Bone marrow (tissue), 2 donors: ENCODE data around the gene GPI.
"Not testable (repeated sequence)": the region's sequence is repeated elsewhere in the genome, so short reads cannot be mapped to it uniquely, and the experiment has no call there.

ENCODE experiments used
- DNase-seq, 2 donors: peaks; one replicate each; lab custom pipeline; 2025; lab: John Stamatoyannopoulos, UW

GPI gene

DNA sequence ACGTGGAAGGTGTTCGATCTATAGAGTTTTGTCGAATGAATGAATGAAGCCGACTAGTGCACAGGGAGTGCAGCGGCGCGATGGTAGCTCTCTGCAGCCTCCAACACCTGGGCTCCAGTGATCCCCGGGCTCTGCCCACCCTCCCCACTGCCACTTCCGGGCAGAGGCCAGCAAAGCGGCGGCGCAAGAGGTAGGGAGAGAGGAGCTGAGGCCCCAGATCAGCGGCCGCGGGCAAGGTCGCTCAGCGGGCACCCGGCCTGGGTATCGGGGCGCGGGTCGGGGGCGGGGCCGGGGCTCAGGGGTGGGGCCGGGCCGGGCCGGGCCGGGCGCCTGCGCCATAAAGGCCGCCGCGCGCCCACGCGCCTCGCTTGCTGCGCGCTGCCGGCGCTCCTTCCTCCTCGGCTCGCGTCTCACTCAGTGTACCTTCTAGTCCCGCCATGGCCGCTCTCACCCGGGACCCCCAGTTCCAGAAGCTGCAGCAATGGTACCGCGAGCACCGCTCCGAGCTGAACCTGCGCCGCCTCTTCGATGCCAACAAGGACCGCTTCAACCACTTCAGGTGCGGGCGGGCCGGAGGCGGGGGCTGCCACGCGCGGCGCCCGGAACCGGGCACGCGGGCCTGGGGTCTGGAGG, at the start of gene GPI:
TSS of gene GPI (plus strand) at position 367 of the 633 bp plus-strand sequence. CDS start at position 438, 71 bp downstream.
- DNase-seq: peak; percentile 36 to 55

DNA sequence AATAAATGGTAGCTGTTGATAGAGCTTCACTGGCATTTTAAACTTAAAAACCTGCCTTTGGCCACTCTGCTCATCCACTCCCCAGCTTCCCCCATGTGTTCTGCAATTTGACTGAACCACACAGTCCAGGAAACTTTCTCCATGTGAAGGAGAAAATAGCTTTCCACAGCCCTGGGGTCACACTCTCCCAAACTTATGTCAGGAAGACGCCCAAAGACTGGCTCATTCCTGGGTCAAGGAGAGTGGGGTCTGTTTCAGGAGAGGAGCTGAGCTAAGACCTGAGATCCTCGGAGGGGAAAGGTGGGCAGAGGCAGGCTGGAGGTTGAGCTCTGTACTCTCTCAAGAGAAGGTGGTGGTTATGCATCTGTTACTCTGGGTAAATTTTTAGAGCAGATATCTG, 48.7 kb upstream of the GPI start:
- no peak for DNase-seq

DNA sequence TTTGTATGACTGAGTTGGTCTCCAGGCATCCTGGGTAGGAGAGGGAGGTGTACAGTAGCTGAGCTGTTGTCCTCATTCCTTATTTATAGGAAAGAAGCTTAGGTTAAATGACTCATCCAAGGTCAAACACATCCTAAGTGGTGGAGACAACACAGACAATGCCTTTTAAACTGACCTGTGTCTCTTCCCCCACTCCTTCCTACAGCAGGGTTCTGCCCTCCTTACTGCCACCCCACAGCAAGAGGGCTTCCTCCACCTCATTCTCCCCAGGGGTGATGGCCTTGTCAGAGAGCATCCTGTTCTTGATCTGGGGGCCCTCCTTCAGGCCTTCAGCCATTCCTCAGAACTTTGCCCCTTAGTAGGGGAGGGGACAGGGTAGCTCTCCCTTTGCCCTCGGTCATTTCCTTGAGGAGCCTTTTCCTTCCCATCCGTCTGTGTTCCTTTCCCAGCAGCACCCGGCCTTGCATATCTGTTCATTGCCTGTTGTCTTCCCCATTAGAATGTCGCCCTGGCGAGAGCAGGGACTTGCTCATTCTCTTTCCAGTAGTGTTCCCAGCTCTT, 48.2 kb upstream of the GPI start:
- no peak for DNase-seq

DNA sequence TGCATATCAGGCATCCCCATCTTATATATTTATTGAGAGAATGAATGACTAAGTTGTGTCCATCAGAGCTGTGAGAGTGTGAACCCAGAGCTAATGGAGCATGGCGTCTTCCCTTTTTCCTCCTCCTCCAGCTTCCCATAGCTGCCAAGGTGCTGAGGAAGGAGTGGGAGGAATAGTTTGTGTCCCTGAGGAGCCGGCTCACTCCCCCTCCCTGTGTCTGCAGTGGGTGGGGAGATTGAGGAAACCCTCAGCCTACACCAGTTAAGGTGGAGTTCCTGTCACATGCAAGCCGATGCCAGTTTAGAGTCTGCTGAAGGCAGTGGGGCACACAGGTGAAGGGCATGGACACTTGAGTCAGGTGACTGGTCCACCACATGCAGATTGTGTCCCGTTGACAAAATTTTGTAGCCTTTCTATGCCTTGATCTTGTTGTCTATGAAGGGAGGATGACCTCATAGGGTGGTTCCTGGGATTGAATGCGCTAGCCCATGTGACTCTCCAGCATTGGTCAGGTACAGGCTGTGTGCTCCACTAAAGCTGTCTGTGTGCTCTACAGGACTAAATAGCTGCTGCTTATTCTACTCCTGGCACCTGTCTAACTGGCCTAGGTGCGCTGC, 47.6 kb upstream of the GPI start:
- no peak for DNase-seq

DNA sequence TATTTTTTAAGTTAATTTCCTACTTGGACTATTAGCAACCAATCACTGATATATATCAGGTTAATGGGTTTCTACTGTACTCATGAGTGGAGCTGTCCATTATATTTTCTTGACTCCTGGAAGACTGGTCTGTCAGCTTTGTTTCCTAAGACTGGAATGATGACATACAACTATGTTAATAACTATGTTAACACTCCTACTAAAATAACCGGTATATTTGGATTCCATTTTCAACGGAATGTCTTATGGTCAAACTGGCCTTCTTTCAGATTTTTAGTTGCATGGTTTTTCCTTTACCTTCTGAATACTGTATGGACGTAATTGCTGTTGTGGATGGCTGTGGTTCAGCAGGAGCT, 45.8 kb upstream of the GPI start:
- no peak for DNase-seq

DNA sequence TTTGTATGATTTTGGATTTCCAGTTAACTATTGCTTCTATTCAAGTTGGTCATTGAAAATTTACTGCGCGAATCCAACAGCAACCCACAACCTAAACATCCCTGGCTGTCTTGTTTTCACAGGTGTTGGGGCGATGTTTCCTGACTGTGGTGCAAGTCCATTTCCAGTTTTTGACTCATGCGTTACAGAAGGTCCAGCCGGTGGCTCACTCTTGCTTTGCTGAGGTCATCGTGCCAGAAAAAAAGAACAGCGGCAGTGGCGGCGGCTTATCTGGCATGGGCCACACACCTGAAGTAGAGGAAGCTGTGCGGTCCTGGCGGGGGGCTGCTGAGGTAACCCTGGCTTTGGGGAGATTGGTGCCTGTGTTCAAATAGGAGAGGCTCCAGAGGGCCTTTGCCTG, 45.2 kb upstream of the GPI start:
- no peak for DNase-seq

DNA sequence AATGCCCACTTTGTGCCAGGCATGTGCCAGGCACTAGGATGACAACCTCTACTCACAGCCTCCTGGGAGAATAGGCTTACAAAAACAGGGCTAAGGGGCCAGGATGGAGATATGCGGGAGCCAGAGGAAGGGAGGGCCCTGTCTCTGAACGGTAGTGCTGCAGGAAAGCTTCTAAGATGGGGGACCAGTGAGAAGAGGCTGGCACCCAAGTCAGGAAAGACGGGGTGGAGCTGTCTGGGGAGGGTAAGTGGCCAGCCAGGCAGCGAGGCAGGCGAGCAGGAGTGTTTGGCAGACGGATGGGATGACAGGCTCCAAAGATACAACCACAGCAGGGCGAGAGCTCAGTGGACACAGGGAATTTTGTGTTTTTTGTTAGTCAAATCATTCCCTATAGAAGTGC, 44.7 kb upstream of the GPI start:
- no peak for DNase-seq

DNA sequence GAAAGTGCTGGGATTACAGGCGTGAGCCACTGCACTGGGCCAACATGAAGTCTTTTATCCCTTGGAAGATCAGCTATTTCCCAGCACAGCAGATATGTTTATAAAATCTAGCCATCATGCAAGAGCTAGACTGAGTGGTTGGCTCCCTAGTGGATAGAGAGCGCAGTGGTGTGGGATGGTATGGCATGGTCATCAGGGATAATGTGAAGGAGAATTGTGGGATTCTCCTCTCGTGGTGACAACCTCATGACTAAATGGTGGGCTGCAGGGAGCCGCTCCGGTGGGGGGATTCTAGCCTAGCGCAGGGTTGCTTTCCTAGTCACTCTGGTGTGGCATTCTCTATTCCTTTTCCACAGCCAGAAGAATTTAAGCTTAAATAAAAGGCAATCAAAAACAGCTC, 43.3 kb upstream of the GPI start:
- DNase-seq: no peak

DNA sequence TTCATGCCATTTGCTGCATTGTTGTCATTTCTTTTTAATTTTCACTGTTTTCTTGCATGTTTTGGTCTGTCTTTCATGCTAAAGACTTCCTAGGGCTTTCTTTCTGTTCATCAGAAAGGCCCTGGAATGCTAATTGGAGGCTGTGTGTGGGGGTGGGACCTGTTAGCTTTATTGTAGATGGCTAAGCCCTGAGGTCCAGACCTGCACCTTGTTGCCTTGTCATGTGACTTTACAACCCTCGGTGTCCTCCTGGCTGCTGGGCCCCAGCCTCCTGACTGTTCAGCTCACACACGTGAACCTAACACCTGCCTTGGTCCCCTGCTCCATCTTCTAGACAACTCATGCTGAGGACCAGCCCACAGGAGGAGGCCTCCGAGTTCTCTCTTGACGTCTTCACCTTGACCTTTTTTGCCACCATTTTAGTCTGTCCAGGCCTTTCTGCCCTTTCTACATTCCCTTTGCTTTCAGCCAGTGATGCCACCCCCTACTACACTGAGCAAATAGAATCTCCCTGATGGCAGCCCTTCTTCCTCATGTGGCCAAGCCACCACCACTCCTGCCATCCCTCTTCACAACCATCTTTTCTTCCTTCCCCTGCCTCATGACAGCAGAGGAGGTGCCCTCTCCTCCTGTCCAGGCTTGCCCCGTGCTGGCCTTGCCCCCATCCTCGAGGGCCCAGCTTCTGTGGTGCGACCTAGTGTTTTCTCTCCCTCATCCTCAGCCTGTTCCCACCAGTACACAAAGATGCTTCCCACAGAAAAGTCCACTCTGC, 41.4 kb upstream of the GPI start:
- no peak for DNase-seq

DNA sequence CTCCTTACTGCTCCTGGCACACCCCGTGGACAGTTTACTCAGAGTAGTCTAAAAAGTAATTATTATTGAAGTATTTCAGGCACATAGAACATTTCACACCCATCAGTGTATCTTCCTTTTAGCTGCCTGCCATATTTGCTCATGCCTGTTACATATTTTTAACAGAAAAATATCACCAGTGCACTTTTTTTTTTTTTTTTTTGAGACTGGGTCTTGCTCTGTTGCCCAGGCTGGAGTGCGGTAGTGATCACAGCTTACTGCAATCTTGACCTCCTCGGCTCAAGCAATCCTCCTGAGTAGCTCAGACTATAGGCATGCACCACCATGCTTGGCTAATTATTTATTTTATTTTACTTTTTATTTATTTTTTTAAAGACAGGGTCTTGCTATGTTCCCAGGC, 40.7 kb upstream of the GPI start:
- no peak for DNase-seq

DNA sequence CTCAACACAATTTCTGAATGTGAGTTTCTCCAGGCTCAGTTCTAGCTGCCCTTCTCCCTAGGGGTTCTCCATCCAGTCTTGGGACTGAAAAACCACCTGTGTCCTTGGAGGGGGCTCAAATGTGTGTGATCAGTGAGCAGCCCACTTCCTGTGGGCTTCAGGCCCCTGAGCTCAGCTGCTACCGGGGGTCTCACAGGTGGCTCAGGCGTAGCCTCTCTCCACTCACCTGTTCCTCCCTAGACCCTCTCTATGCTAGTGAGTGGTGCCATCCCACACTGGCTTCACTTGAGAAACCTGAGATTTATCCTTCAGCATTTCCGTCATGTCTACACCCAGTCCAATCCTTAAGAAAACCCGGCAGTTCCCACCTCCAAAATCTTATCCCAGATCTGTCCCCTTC, 39.8 kb upstream of the GPI start:
- no peak for DNase-seq

DNA sequence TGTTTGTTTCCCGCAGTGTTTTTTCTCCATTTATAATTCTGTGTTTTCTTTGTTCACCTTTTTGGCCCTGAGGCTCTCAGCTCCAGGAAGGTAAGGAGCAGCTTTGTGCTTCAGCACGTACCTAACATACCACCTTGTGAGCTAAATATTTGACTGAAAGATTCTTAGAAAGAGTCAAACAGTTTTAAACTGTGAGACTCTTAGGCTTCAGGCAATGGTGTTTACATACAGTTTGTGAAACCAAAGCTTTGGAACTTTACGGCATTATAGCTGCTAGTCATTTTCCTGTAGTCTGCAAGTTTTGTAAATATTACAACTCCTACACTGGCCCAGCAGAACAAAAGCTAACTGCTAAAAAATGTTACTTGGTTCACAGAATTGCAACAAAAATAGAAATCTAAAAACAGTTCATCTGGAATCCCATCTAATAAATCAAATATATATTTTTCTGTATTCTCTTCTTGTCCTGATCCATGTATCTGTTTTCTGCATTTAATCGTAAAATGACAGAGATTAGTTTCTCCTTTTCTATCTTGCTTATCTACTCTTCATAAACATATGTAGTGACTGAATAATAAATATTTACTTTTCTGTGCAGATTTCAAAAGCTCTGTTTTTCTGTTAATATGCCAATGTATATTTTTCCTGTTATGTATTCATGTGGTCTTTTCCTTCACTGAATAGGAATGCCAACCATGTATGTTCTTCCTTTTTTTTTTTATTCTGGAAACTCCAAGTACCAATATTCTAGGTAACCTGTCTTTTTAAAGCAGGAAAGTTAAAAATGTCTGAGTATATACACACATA, 38.8 kb upstream of the GPI start:
- DNase-seq: no peak

DNA sequence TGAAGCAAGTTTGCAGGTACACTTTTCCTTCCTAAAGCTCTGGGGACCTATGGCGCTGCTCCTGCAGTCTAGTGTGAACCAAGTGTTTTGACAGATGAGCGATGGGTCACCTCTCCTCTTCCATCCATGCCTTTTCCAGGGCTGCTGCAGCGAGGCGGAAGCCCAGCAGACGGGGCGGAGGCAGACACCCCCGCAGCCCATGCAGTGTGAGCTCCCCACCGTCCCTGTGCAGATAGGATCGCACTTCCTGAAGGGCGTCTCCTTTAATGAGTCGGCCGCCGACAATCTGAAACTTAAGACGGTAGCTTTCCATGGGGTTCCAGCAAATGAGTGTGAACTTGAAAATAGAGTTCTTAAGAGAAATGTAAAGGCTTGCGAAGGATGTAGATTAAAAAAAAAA, 37.1 kb upstream of the GPI start:
- DNase-seq: no peak

DNA sequence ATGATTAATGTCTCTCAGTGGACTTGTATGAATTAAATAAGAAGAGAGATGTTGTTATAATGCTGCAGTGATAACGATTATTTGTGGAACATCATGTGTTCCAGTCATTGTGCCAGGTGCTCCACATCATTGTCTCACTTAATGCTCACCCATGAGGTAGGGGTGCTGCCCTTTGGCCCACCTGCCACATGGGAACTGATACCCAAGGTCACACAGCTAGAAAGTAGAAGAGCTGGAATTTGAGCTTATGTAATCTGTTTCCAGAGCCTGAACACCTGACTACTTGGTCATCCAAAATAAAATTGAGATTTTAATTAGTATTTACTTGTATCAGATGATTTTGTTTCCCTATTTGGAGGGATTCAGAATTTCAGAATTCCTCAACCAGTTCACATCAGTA, 36.0 kb upstream of the GPI start:
- DNase-seq: no peak

DNA sequence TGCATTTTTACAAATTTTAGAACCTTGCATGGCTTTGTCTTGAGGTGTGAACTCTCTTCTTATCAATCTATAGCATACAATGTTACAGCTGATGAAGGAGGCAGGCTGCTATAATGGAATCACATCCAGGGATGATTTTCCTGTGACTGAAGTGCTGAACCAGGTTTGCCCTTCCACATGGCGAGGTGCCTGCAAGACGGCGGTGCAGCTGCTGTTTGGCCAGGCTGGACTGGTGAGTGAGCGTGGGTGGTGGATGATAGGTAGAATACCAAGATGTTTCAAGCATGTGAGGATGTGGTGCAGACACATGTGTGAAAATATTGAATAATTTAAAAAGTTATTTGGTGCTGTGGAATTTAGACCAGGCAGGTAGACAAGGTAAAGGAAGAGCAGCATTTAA, 34.9 kb upstream of the GPI start:
- no peak for DNase-seq

DNA sequence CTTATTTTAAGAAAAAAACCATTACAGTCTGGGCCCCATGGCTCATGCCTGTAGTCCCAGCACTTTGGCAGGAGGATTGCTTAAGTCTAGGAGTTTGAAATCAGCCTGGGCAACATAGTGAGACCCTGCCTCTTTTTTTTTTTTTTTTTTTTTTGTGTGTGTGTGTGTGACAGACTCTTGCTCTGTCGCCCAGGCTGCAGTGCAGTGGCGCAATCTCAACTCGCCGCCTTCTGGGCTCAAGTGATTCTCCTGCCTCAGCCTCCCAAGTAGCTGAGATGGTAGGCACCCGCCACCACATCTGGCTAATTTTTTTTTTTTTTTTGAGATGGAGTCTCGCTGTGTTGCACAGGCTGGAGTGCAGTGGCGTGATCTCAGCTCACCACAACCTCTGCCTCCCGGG, 34.4 kb upstream of the GPI start:
- DNase-seq: not testable (repeated sequence)

DNA sequence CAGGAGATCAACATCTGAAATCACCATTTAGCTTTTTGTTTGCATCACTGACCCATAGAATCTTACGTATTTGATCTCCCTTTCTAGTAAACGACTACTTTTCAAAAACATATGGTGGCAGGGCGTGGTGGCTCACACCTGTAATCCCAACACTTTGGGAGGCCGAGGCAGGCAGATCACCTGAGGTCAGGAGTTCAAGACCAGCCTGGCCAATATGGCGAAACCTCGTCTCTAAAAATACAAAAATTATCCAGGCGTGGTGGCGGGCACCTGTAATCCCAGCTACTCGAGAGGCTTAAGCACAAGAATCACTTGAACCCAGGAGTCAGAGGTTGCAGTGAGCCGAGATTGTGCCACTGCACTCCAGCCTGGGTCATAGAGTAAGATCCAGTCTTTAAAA, 33.4 kb upstream of the GPI start:
- not testable (repeated sequence) for DNase-seq

DNA sequence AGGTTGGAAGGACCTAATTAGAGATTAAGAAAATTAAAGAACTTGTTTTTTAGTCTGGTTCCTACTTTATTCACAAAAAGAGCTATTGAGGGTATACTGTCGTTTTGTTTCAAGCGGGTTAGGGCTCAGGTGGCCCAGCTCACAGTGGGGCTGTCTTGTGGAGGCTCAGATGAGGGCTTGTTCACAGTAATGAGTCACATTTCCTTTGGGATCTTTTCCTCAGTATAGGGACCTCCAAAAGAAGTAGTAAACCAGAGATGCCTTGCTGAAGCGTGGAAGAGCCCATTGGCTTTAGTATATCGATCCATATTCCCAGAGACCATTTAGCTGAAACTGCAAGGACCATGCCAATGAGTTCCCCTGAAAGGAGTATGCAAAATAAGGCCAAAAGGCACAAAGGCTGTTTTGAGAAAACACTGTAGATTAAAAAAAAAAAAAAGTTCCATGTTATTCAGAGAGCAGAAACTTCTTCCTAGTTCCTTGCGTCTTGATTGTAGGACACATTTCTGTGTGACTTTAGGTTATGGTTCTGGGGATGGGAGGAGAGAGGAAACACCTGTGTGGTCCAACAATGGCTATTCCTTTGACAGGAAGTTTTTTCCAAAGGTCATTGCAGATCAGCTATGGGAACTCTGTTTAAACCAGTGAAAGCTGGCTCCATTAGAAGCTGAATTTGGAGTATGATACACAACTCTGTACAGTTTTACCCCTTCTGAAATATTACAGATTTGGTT, 32.8 kb upstream of the GPI start:
- no peak for DNase-seq

DNA sequence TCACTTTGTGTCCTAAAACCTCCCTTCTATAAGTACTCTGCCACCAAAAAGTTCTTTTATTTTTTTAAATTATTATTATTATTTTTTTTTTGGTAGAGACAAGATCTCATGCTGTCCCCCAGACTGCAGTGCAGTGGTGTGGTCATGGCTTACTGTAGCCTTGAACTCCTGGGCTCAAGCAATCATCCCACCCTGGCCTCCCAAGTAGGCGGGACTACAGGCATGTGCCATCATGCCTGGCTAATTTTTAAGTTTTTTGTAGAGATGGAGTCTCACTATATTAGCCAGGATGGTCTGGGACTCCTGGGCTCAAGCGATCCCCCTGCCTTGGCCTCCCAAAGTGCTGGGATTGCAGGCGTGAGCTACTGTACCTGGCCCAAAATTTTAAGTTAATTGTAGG, 29.1 kb upstream of the GPI start:
- no peak for DNase-seq

DNA sequence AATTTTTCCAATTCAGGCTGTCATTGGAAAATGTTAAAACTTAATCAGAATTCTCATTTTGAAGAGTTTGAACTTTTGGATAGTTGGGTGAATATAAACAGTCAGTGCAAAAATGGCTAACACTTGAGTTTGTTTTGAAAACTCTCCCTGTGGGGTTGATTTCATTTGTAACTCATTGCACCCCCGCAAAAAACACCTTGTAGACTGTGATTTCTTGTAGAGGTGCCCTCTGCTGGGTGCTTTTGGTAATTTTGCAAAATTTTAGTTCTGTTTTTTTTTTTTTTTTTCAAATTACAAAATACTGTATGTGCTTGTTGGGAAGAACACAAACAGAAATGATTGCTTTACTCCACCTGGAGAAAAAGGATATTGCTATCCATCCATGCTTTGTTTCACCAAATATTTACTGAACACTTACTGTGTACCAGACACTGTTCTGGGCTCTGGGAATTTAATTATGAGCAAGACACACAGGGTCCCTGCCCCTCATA, 28.2 kb upstream of the GPI start:
- DNase-seq: no peak

DNA sequence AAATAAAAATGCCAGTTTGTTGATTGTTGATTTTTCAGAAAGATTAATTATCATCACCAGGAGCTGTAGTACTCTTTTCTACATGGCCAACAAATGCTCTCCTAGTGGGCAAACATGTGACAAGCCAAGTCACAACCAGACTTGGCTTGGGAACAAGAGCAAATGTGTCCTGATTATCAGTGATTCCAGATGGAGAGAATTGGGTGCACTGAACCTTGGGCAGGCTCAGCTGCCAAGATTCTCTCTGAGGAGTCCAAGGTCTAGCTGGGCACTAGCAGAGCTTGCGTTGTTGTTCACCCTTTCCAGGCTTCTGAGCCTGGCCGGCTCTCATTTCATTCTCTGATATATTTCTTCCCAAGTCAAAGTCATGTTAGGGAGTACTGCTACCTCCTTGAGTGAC, 27.3 kb upstream of the GPI start:
- DNase-seq: no peak
